A673 (cell line): ENCODE results near the gene ESR2.

ENCODE experiments used
- EZH2 ChIP-seq: fragments of 200-600 bp; sonication (generic); IDR thresholded peaks from 2 replicates; pipeline ENCODE4 v1.6.1; 2017; ENCODE audit warnings: borderline replicate concordance, low read depth, mild to moderate bottlenecking, mixed read lengths, antibody characterized with exemption, low read length; ENCODE audit not compliant: poor library complexity, severe bottlenecking
- TF ChIP-seq, protein P1 (sequence below): fragments of 300-800, 200-600 bp; sonication (generic); conservative IDR thresholded peaks from 2 replicates; pipeline ENCODE4 v1.5.1; 2017; ENCODE audit warnings: low read depth, mild to moderate bottlenecking, antibody characterized with exemption, low read length, moderate library complexity, mixed read lengths

DNA sequence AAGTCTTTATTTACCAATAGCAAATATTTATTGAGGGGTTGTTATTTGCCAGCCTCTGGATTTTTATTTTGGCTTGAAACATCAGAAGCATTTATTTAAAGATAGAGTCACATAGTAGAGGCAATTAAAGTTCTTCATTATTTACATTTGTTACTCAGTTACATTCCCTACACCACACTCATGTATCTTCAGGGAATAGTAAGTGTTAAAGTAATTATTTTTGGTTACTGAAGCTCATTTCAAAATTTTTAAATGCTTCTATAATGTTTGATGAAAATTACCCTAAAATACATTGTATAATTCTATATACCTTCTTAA, 205.6 kb downstream of the ESR2 start:
- TF ChIP-seq, protein P1, sequence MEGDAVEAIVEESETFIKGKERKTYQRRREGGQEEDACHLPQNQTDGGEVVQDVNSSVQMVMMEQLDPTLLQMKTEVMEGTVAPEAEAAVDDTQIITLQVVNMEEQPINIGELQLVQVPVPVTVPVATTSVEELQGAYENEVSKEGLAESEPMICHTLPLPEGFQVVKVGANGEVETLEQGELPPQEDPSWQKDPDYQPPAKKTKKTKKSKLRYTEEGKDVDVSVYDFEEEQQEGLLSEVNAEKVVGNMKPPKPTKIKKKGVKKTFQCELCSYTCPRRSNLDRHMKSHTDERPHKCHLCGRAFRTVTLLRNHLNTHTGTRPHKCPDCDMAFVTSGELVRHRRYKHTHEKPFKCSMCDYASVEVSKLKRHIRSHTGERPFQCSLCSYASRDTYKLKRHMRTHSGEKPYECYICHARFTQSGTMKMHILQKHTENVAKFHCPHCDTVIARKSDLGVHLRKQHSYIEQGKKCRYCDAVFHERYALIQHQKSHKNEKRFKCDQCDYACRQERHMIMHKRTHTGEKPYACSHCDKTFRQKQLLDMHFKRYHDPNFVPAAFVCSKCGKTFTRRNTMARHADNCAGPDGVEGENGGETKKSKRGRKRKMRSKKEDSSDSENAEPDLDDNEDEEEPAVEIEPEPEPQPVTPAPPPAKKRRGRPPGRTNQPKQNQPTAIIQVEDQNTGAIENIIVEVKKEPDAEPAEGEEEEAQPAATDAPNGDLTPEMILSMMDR = no peak
- no peak for TF ChIP-seq EZH2
